WTC11 (cell line): ENCODE results near the gene TLE6. TPM values are rescaled to one million over a fixed set of nuclear protein-coding genes. Genes with fewer than 3 reads are reported as not detected.

Source experiments
- ARID4B ChIP-seq: sonication (generic); formaldehyde crosslinking; IDR thresholded peaks from 2 replicates; pipeline ENCODE4 v1.8.0; 2023; ENCODE audit warnings: missing genetic modification reagents, mild to moderate bottlenecking, borderline replicate concordance
- ATF3 ChIP-seq: sonication (generic); formaldehyde crosslinking; conservative IDR thresholded peaks from 2 replicates; pipeline ENCODE4 v1.8.1; 2022; ENCODE audit warnings: mild to moderate bottlenecking, missing genetic modification reagents
- CREM ChIP-seq: sonication (generic); formaldehyde crosslinking; IDR thresholded peaks from 2 replicates; pipeline ENCODE4 v1.8.1; 2022; ENCODE audit warnings: mild to moderate bottlenecking, missing genetic modification reagents, moderate library complexity
- E2F1 ChIP-seq: sonication (generic); formaldehyde crosslinking; IDR thresholded peaks from 2 replicates; pipeline ENCODE4 v1.8.0; 2022; ENCODE audit warnings: mild to moderate bottlenecking, missing genetic modification reagents
- E2F5 ChIP-seq: sonication (generic); formaldehyde crosslinking; IDR thresholded peaks from 2 replicates; pipeline ENCODE4 v1.8.1; 2022; ENCODE audit warnings: mild to moderate bottlenecking, moderate library complexity, missing genetic modification reagents
- FOXJ3 ChIP-seq: sonication (generic); formaldehyde crosslinking; IDR thresholded peaks from 2 replicates; pipeline ENCODE4 v1.9.0; 2021; ENCODE audit warnings: missing genetic modification reagents, mild to moderate bottlenecking, borderline replicate concordance
- KAT7 ChIP-seq: sonication (generic); formaldehyde crosslinking; IDR thresholded peaks from 2 replicates; pipeline ENCODE4 v1.8.1; 2023; ENCODE audit warnings: missing genetic modification reagents, mild to moderate bottlenecking, borderline replicate concordance
- MXD4 ChIP-seq: fragments of 250-450 bp; sonication (Bioruptor Pico); IDR thresholded peaks from 2 replicates; pipeline ENCODE4 v1.8.0; 2021; ENCODE audit warnings: mild to moderate bottlenecking, moderate library complexity, borderline replicate concordance
- NR1H2 ChIP-seq: sonication (generic); formaldehyde crosslinking; IDR thresholded peaks from 2 replicates; pipeline ENCODE4 v1.9.0; 2021; ENCODE audit warnings: mild to moderate bottlenecking, moderate library complexity, missing genetic modification reagents
- NR2C2 ChIP-seq: sonication (generic); formaldehyde crosslinking; IDR thresholded peaks from 2 replicates; pipeline ENCODE4 v1.8.0; 2022; ENCODE audit warnings: mild to moderate bottlenecking, missing genetic modification reagents
- NR3C1 ChIP-seq: sonication (generic); formaldehyde crosslinking; conservative IDR thresholded peaks from 2 replicates; pipeline ENCODE4 v1.8.1; 2023; ENCODE audit warnings: low read depth, mild to moderate bottlenecking, missing genetic modification reagents
- PRDM15 ChIP-seq: sonication (generic); formaldehyde crosslinking; IDR thresholded peaks from 2 replicates; pipeline ENCODE4 v1.8.0; 2022; ENCODE audit warnings: missing genetic modification reagents
- TEAD1 ChIP-seq: sonication (generic); formaldehyde crosslinking; IDR thresholded peaks from 2 replicates; pipeline ENCODE4 v1.8.0; 2022; ENCODE audit warnings: mild to moderate bottlenecking, missing genetic modification reagents
- ZNF138 ChIP-seq: sonication (generic); formaldehyde crosslinking; conservative IDR thresholded peaks from 2 replicates; pipeline ENCODE4 v1.8.1; 2022; ENCODE audit warnings: mild to moderate bottlenecking, moderate library complexity, missing genetic modification reagents
- total RNA-seq: library from RNA; stranded (reverse); gene quantifications from 3 replicates; pipeline ENCODE4 v1.2.3, GENCODE V29; 2021
- TF ChIP-seq, protein P1 (sequence below): sonication (generic); formaldehyde crosslinking; IDR thresholded peaks from 2 replicates; pipeline ENCODE4 v1.8.1; 2023; ENCODE audit warnings: mild to moderate bottlenecking, missing genetic modification reagents, moderate library complexity
- TF ChIP-seq, protein P2 (sequence below): sonication (generic); formaldehyde crosslinking; IDR thresholded peaks from 2 replicates; pipeline ENCODE4 v1.8.1; 2023; ENCODE audit warnings: mild to moderate bottlenecking, moderate library complexity, missing genetic modification reagents
- TF ChIP-seq, protein P3 (sequence below): sonication (generic); formaldehyde crosslinking; IDR thresholded peaks from 2 replicates; pipeline ENCODE4 v1.8.0; 2022; ENCODE audit warnings: mild to moderate bottlenecking, missing genetic modification reagents
- TF ChIP-seq, protein P4 (sequence below): fragments of 250-450 bp; sonication (Bioruptor Pico); IDR thresholded peaks from 2 replicates; pipeline ENCODE4 v1.9.0; 2021; ENCODE audit warnings: moderate library complexity, mild to moderate bottlenecking, inconsistent platforms, borderline replicate concordance
- TF ChIP-seq, protein P5 (sequence below): sonication (generic); formaldehyde crosslinking; IDR thresholded peaks from 2 replicates; pipeline ENCODE4 v1.8.1; 2023; ENCODE audit warnings: mild to moderate bottlenecking, missing genetic modification reagents, borderline replicate concordance

TLE6 gene
- total RNA-seq, 1 experiment from 2014 or later, result 3.1 TPM

- TF ChIP-seq, protein P1, sequence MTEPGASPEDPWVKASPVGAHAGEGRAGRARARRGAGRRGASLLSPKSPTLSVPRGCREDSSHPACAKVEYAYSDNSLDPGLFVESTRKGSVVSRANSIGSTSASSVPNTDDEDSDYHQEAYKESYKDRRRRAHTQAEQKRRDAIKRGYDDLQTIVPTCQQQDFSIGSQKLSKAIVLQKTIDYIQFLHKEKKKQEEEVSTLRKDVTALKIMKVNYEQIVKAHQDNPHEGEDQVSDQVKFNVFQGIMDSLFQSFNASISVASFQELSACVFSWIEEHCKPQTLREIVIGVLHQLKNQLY (CRISPR knock-in tag), result no peak
- TF ChIP-seq ARID4B (no peak), NR2C2 (CRISPR knock-in tag) (no peak), NR1H2 (CRISPR knock-in tag) (no peak), TEAD1 (CRISPR knock-in tag) (no peak), MXD4 (CRISPR knock-in tag) (no peak), CREM (CRISPR knock-in tag) (0 out of 2 replicates have a peak, but pooled peaks have one; percentile 41), KAT7 (no peak), NR3C1 (no peak), PRDM15 (CRISPR knock-in tag) (no peak), E2F1 (CRISPR knock-in tag) (no peak), ATF3 (CRISPR knock-in tag) (no peak), FOXJ3 (no peak), ZNF138 (CRISPR knock-in tag) (no peak), E2F5 (no peak)
- TF ChIP-seq, protein P2, sequence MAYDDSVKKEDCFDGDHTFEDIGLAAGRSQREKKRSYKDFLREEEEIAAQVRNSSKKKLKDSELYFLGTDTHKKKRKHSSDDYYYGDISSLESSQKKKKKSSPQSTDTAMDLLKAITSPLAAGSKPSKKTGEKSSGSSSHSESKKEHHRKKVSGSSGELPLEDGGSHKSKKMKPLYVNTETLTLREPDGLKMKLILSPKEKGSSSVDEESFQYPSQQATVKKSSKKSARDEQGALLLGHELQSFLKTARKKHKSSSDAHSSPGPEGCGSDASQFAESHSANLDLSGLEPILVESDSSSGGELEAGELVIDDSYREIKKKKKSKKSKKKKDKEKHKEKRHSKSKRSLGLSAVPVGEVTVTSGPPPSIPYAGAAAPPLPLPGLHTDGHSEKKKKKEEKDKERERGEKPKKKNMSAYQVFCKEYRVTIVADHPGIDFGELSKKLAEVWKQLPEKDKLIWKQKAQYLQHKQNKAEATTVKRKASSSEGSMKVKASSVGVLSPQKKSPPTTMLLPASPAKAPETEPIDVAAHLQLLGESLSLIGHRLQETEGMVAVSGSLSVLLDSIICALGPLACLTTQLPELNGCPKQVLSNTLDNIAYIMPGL (CRISPR knock-in tag), result no peak
- TF ChIP-seq, protein P3, sequence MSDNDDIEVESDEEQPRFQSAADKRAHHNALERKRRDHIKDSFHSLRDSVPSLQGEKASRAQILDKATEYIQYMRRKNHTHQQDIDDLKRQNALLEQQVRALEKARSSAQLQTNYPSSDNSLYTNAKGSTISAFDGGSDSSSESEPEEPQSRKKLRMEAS (CRISPR knock-in tag), result peak; percentile 78; the same call in 1 of the 2 replicates
- TF ChIP-seq, protein P4, sequence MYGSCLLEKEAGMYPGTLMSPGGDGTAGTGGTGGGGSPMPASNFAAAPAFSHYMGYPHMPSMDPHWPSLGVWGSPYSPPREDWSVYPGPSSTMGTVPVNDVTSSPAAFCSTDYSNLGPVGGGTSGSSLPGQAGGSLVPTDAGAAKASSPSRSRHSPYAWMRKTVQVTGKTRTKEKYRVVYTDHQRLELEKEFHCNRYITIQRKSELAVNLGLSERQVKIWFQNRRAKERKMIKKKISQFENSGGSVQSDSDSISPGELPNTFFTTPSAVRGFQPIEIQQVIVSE (CRISPR knock-in tag), result no peak
- TF ChIP-seq, protein P5, sequence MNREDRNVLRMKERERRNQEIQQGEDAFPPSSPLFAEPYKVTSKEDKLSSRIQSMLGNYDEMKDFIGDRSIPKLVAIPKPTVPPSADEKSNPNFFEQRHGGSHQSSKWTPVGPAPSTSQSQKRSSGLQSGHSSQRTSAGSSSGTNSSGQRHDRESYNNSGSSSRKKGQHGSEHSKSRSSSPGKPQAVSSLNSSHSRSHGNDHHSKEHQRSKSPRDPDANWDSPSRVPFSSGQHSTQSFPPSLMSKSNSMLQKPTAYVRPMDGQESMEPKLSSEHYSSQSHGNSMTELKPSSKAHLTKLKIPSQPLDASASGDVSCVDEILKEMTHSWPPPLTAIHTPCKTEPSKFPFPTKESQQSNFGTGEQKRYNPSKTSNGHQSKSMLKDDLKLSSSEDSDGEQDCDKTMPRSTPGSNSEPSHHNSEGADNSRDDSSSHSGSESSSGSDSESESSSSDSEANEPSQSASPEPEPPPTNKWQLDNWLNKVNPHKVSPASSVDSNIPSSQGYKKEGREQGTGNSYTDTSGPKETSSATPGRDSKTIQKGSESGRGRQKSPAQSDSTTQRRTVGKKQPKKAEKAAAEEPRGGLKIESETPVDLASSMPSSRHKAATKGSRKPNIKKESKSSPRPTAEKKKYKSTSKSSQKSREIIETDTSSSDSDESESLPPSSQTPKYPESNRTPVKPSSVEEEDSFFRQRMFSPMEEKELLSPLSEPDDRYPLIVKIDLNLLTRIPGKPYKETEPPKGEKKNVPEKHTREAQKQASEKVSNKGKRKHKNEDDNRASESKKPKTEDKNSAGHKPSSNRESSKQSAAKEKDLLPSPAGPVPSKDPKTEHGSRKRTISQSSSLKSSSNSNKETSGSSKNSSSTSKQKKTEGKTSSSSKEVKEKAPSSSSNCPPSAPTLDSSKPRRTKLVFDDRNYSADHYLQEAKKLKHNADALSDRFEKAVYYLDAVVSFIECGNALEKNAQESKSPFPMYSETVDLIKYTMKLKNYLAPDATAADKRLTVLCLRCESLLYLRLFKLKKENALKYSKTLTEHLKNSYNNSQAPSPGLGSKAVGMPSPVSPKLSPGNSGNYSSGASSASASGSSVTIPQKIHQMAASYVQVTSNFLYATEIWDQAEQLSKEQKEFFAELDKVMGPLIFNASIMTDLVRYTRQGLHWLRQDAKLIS, result no peak
Measured at GRCh38 chr19:2977001-2977745, at the start of gene TLE6 (continued).
